ENCODE data around the gene SETD5. TPM values are rescaled to one million over a fixed set of nuclear protein-coding genes. Genes with fewer than 3 reads are reported as not detected.

The SETD5 gene
- total RNA-seq (10 to 100 TPM; 45.0 to 64.7 (median 57.5) TPM), polyA plus RNA-seq (10 to 100 TPM; 10.8 to 42.7 TPM)
- long read RNA-seq, donor 1, partial matches to known transcripts: 7 of 25 reads
- long read RNA-seq, donor 1, other reads (novel, unspliced or antisense): 18 of 25 reads
- long read RNA-seq, donor 2, partial matches to known transcripts: 7 of 20 reads
- long read RNA-seq, donor 2, other reads (novel, unspliced or antisense): 13 of 20 reads
- long read RNA-seq, donor 3, partial matches to known transcripts: 11 of 20 reads
- long read RNA-seq, donor 3, other reads (novel, unspliced or antisense): 8 of 20 reads

DNA sequence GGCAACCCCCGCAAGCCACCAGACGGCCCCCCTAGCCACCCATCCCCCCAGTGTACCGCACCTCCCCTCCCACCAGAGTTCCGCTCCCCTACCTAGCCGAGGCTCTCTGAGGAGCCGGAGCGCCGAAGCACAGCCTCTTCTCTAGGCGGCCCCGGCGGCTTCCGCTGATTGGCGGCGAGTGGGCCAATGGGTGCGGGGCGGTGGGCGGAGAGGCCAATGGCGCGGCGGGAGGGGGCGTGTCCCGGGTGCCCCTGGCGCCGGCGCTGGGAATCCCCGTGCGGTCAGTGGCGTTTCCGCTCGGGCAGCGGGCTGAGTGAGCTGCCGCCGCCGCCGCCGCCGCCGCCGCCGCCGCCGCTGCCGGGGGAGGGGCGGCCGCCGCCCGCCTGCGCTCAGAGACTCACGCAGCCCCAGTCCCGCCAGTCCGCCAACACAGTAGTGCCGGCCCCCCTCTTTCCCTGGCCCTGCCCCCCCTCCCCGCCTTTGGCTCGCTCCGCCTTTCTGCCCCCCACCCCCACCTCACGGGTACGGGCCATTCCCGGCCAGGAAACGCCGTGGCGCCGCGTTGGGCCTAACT is at the start of gene SETD5:
Gene SETD5, plus strand, starts transcription at position 284 of the 574 bp plus-strand sequence. CDS start 31,324 bp downstream, outside the sequence.
- Histone ChIP-seq H3K4me3 (peak within 1 kb of the TSS; percentile 67 to 97 (median 90)), H3K9me3 (no peaks in the 10 kb centered on the region), H3K27me3 (no peaks in the 10 kb centered on the region), H3K4me1 (peaks cover 16 to 77% (median 67%) of the 10 kb centered on the region in 9 donors), H3K36me3 (peaks cover 0 to 30% (median 10%) of the 10 kb centered on the region in 9 donors), H3K27ac (peak within 1 kb of the TSS; percentile 90 to 99 (median 99))
- WGBS, 2 donors: 0 to 1% methylated on average over 37 to 52 of the region's 63 CpGs
- DNase-seq (peak; percentile 98 to 99), ATAC-seq (peak; percentile 77 to 91 (median 87))
- TF ChIP-seq CTCF (IDR thresholded peaks at IDR 0.05): no peak
- intact Hi-C loops (cut with DNase I): loop anchor here in 4 of 10 donors (2.0 to 5.0 kb wide), 3 partner anchors 25 to 35 kb away; partner anchors contain the start of gene THUMPD3 (in 4 of the 4)

GRCh38 chr3:9347887-9348286 is 49.5 kb upstream of the SETD5 start:
- DNase-seq (no peak), ATAC-seq (no peak)
- Histone ChIP-seq H3K27me3 (no peaks in the 10 kb centered on the region), H3K27ac (no peak overlapping the region), H3K9me3 (no peaks in the 10 kb centered on the region), H3K36me3 (peaks cover 0 to 7% (median 0%) of the 10 kb centered on the region in 9 donors), H3K4me3 (no peak overlapping the region), H3K4me1 (peaks cover 0 to 2% (median 0%) of the 10 kb centered on the region in 9 donors)
- intact Hi-C loops (cut with DNase I): no loop called here
- TF ChIP-seq CTCF (IDR thresholded peaks at IDR 0.05): no peak
- WGBS, 2 donors: 52 to 71% methylated on average over 2 of the region's 2 CpGs

DNA sequence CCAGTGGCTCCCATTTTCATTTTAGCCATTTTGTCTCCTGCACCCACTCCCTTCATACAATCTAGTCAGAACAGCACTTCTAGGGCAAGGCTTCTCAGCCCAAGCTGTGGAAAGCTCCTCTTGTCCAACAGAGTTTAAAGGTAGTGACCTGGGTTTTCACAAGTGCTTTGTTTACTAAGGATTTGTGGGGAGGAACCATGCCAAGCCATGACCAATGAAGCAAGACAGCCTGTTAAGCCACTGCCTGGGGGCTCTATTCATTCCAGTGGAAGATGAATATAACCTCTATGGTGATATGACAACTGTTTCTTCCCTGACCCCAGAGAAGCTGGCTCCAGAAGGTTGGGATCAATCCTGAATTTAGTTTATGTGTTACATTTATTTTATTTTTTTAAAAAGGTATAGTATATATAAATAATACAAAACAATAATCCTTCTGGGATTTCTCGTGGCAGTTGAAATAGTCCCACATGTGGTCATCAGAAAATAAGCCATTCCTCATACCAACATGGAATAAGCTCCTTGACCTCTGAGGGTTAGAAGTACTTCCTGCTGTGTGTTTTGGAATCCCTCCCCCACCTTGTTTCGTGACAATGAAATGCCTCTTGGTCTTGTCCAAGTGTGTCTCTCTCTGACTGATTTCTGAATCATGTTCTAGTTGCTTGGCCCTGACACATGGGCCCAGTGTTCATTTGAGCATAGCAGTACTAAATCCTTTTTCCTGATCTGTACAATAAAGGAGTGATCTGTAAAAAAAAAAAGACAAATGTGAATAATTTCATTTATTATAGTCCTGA is 47.9 kb upstream of the SETD5 start:
- Histone ChIP-seq H3K36me3 (peaks cover 0 to 7% (median 0%) of the 10 kb centered on the region in 9 donors), H3K4me3 (no peak overlapping the region), H3K27ac (no peak overlapping the region), H3K4me1 (peaks cover 0 to 10% (median 4%) of the 10 kb centered on the region in 9 donors), H3K27me3 (no peaks in the 10 kb centered on the region), H3K9me3 (no peaks in the 10 kb centered on the region)
- TF ChIP-seq CTCF (IDR thresholded peaks at IDR 0.05): no peak
- WGBS, 2 donors: 46 to 60% methylated on average over 2 of the region's 2 CpGs
- intact Hi-C loops (cut with DNase I): loop anchor here in 5 of 10 donors (5.0 to 10.0 kb wide), 3 partner anchors 73 to 295 kb away; partner anchors contain the start of gene MTMR14 (in 1 of the 5)
- ATAC-seq: no peak
- no peak for DNase-seq

GRCh38 chr3:9351709-9352126 is 45.7 kb upstream of the SETD5 start:
- ATAC-seq (no peak), DNase-seq (no peak)
- Histone ChIP-seq H3K9me3 (no peaks in the 10 kb centered on the region), H3K4me1 (peaks cover 0 to 14% (median 4%) of the 10 kb centered on the region in 9 donors), H3K27ac (no peak overlapping the region), H3K4me3 (no peak overlapping the region), H3K36me3 (peaks cover 0 to 7% (median 0%) of the 10 kb centered on the region in 9 donors), H3K27me3 (no peaks in the 10 kb centered on the region)
- 60 to 62% methylated on average over 3 of the region's 3 CpGs for WGBS, 2 donors
- intact Hi-C loops (cut with DNase I): loop anchor here in 5 of 10 donors (5.0 to 10.0 kb wide), 3 partner anchors 71 to 293 kb away; partner anchors contain the start of gene MTMR14 (in 1 of the 5)
- TF ChIP-seq CTCF (IDR thresholded peaks at IDR 0.05): no peak
